ENCODE data around the gene MARCKSL1. TPM values are rescaled to one million over a fixed set of nuclear protein-coding genes. Genes with fewer than 3 reads are reported as not detected.

Gene MARCKSL1
- polyA plus RNA-seq, 3 donors, result 13.9 to 150 (median 40.3) TPM

DNA sequence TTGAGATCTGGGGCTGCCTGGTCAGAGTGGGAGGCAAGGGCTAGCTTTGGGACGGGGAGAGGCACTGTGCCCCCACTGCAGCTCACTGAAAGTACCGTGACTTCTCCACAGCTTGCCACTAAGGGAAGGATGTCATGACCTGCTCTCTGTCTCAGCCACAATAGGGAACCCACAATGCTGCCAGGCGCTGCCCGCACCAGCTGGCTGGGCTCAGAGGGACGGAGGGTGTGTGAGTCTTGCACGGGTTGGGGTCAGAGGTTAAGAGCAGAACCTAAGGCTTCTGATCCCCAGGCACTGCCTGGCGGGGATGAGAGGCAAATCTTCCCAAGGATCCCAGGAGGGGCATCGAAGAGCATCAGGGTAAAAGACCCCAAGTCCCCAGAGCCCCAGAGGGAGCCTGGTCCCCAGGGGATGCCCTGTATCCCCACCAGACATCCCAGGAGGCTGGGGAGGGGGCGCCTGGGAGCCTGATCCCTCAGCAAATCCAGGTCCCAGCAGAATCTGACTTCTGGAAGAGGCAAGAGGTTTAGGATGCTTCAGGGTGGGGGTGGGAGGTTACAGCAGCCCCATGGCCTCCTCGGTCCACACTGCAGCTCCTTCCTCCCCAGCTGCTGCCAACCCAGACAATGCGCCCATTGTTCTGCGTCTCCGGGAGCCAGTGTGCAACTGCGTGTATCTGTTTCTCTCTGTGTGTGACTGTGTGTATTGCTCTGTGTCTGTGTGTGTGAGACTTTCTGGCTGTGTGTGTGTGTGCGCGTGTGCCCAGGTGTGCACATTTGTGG is 2.0 kb upstream of the MARCKSL1 start:
- H3K36me3 ChIP-seq (replicated peaks in 1 of 2; ENCODE audit: control insufficient read depth in 1 of 2, insufficient read depth in 2 of 2, low read length in 2 of 2), result peaks cover 5 to 13% of the 10 kb centered on the region in 2 donors
- peak overlapping the region; percentile 83 for H3K4me2 ChIP-seq (replicated peaks; ENCODE audit: extremely low read depth, low read length, poor library complexity, severe bottlenecking)
- Mint-ChIP-seq H3K4me3 (peak overlapping the region; percentile 71 to 85), H3K27ac (peak overlapping the region; percentile 95 to 99 (median 99)), H3K36me3 (peaks cover 25 to 38% of the 10 kb centered on the region in 2 donors), H3K27me3 (ENCODE audit: low read depth in 3 of 3) (peaks cover 26 to 33% (median 28%) of the 10 kb centered on the region in 3 donors), H3K9me3 (peaks cover 0 to 8% (median 4%) of the 10 kb centered on the region in 7 donors), H3K4me1 (peaks cover 64% of the 10 kb centered on the region)
- peak overlapping the region in 2 of 3 experiments; percentile 17 to 76 for H3K4me3 ChIP-seq (replicated peaks in 1 of 3; ENCODE audit: low read depth in 2 of 3, low read length in 3 of 3)
- H3K27me3 ChIP-seq (ENCODE audit: control insufficient read depth in 2 of 2, insufficient read depth in 2 of 2, low read length in 2 of 2), result peaks cover 7 to 15% of the 10 kb centered on the region in 2 donors
- peak overlapping the region; percentile 94 to 100 for H3K27ac ChIP-seq (ENCODE audit: low read depth in 1 of 2, low read length in 2 of 2)
- TF ChIP-seq, protein P1, sequence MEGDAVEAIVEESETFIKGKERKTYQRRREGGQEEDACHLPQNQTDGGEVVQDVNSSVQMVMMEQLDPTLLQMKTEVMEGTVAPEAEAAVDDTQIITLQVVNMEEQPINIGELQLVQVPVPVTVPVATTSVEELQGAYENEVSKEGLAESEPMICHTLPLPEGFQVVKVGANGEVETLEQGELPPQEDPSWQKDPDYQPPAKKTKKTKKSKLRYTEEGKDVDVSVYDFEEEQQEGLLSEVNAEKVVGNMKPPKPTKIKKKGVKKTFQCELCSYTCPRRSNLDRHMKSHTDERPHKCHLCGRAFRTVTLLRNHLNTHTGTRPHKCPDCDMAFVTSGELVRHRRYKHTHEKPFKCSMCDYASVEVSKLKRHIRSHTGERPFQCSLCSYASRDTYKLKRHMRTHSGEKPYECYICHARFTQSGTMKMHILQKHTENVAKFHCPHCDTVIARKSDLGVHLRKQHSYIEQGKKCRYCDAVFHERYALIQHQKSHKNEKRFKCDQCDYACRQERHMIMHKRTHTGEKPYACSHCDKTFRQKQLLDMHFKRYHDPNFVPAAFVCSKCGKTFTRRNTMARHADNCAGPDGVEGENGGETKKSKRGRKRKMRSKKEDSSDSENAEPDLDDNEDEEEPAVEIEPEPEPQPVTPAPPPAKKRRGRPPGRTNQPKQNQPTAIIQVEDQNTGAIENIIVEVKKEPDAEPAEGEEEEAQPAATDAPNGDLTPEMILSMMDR (IDR thresholded peaks at IDR 0.05), result no peak
- H2AFZ ChIP-seq (ENCODE audit: insufficient read depth, low read depth, low read length, poor library complexity, severe bottlenecking), result no peak overlapping the region
- H4K20me1 ChIP-seq (ENCODE audit: insufficient read depth, low read length), result peaks cover 21% of the 10 kb centered on the region
- H3K9ac ChIP-seq (ENCODE audit: insufficient read depth, low read length, poor library complexity, severe bottlenecking), result peak overlapping the region; percentile 87
- intact Hi-C loops (cut with micrococcal nuclease), result loop anchor here (2.0 to 5.0 kb wide), 4 partner anchors 13 to 401 kb away; partner anchors contain the start of genes BSDC1 (in 1 of the 2) and PTP4A2 (in 1 of the 2)
- WGBS (ENCODE audit: insufficient coverage), result 41% methylated on average over 10 of the region's 16 CpGs
- peaks cover 51 to 76% of the 10 kb centered on the region in 2 donors for H3K4me1 ChIP-seq (ENCODE audit: control insufficient read depth in 1 of 2, insufficient read depth in 2 of 2, low read length in 2 of 2)
- no peaks in the 10 kb centered on the region for H3K79me2 ChIP-seq (ENCODE audit: insufficient read depth, low read length)
- no peaks in the 10 kb centered on the region for H3K9me3 ChIP-seq (replicated peaks in 1 of 2; ENCODE audit: control insufficient read depth in 1 of 2, insufficient read depth in 1 of 2, low read length in 2 of 2)
- DNase-seq, result peak; percentile 93 to 94 (median 94)

DNA sequence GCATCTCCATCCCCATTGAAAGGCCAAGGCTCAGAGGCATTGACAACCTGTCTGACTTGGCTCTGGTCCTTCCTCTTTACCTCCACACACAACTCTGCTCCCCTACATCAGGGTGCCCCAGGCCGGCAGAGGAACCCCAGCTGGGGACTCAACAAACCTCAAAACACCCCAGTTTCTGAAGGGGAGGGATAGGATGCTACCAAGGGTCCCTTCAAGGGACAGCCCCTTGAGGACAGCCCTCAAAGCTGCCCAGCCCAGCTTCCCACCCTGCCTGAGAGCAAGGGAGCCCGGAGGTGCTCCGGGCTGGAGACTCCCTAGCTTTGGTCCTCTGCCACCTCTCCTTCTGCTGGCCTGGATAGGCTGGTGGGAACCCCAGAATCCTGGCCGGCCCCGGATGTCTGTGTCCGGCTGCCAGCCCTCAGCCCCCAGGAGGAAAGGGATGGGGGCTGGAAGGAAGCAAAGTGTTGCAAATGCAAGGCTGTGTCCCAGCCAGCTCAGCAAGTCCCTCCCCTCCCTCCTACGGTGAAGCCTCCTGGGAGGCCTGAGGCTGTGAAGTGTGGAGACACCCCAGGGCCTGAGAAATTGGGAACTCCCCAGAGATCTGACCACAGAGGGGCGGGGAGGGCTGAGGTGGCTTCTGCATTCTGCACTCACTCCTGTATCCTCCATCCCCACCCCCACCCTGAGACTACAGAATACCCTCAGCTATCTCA is 1.1 kb upstream of the MARCKSL1 start:
- Histone ChIP-seq H3K9ac (ENCODE audit: insufficient read depth, low read length, poor library complexity, severe bottlenecking) (peak overlapping the region; percentile 87), H3K9me3 (replicated peaks in 1 of 2; ENCODE audit: control insufficient read depth in 1 of 2, insufficient read depth in 1 of 2, low read length in 2 of 2) (no peaks in the 10 kb centered on the region), H3K27ac (ENCODE audit: low read depth in 1 of 2, low read length in 2 of 2) (peak overlapping the region; percentile 94 to 100), H3K79me2 (ENCODE audit: insufficient read depth, low read length) (no peaks in the 10 kb centered on the region), H3K4me3 (replicated peaks in 1 of 3; ENCODE audit: low read depth in 2 of 3, low read length in 3 of 3) (peak overlapping the region in 2 of 3 experiments; percentile 17 to 76), H2AFZ (ENCODE audit: insufficient read depth, low read depth, low read length, poor library complexity, severe bottlenecking) (no peak overlapping the region), H3K36me3 (replicated peaks in 1 of 2; ENCODE audit: control insufficient read depth in 1 of 2, insufficient read depth in 2 of 2, low read length in 2 of 2) (peaks cover 14 to 22% of the 10 kb centered on the region in 2 donors), H3K4me1 (ENCODE audit: control insufficient read depth in 1 of 2, insufficient read depth in 2 of 2, low read length in 2 of 2) (peaks cover 51 to 71% of the 10 kb centered on the region in 2 donors), H3K4me2 (replicated peaks; ENCODE audit: extremely low read depth, low read length, poor library complexity, severe bottlenecking) (peak overlapping the region; percentile 83), H4K20me1 (ENCODE audit: insufficient read depth, low read length) (peaks cover 31% of the 10 kb centered on the region), H3K27me3 (ENCODE audit: control insufficient read depth in 2 of 2, insufficient read depth in 2 of 2, low read length in 2 of 2) (peaks cover 7 to 15% of the 10 kb centered on the region in 2 donors)
- intact Hi-C loops (cut with micrococcal nuclease), result loop anchor here (2.0 to 5.0 kb wide), 4 partner anchors 14 to 400 kb away; partner anchors contain the start of genes BSDC1 (in 1 of the 2) and PTP4A2 (in 1 of the 2)
- Mint-ChIP-seq H3K9me3 (peaks cover 0 to 8% (median 4%) of the 10 kb centered on the region in 7 donors), H3K27me3 (ENCODE audit: low read depth in 3 of 3) (peaks cover 22 to 25% (median 24%) of the 10 kb centered on the region in 3 donors), H3K4me3 (peak overlapping the region; percentile 71 to 85), H3K36me3 (peaks cover 33 to 47% of the 10 kb centered on the region in 2 donors), H3K4me1 (peaks cover 57% of the 10 kb centered on the region), H3K27ac (peak overlapping the region; percentile 95 to 99 (median 99))
- DNase-seq, result peak; percentile 97 to 98 (median 97)
- TF ChIP-seq, protein P1 (IDR thresholded peaks at IDR 0.05), result no peak
- WGBS (ENCODE audit: insufficient coverage), result 37% methylated on average over 4 of the region's 8 CpGs
